H7 (cell line): ENCODE data around the gene CLEC16A. TPM values are rescaled to one million over a fixed set of nuclear protein-coding genes. Genes with fewer than 3 reads are reported as not detected.
"Not testable (repeated sequence)": the region's sequence is repeated elsewhere in the genome, so short reads cannot be mapped to it uniquely, and the experiment has no call there.

Experiments used
- DNase-seq: peaks from one replicate; pipeline ENCODE4 v3.0.0; 2012
- H3K27me3 ChIP-seq: 2 replicates; pipeline ENCODE4 v1.6.0; 2011; ENCODE audit warnings: mild to moderate bottlenecking, low read length; ENCODE audit not compliant: control insufficient read depth, insufficient read depth
- H3K36me3 ChIP-seq: replicated peaks from 2 replicates; pipeline ENCODE4 v1.5.1; 2011; ENCODE audit warnings: low read length; ENCODE audit not compliant: control insufficient read depth, insufficient read depth
- H3K4me3 ChIP-seq: 2 replicates; pipeline ENCODE4 v1.5.1; 2011; ENCODE audit warnings: low read depth, mild to moderate bottlenecking, control low read depth, low read length, moderate library complexity; ENCODE audit not compliant: insufficient read depth
- total RNA-seq: library from RNA; depleted of rRNA; stranded (reverse); fragments of >200 nt; shearing (Covaris generic); gene quantifications from 2 replicates; pipeline ENCODE4 v1.2.3, GENCODE V29; 2014

CLEC16A gene
- total RNA-seq, 1 experiment from 2014 or later: 12.0 TPM

- no peaks in the 10 kb centered on the region for H3K27me3 ChIP-seq
- H3K36me3 ChIP-seq: no peaks in the 10 kb centered on the region
- DNase-seq: no peak
- H3K4me3 ChIP-seq: no peak overlapping the region
Observed at GRCh38 chr16:11210260-11210659, 265.9 kb downstream of the CLEC16A start.

DNA sequence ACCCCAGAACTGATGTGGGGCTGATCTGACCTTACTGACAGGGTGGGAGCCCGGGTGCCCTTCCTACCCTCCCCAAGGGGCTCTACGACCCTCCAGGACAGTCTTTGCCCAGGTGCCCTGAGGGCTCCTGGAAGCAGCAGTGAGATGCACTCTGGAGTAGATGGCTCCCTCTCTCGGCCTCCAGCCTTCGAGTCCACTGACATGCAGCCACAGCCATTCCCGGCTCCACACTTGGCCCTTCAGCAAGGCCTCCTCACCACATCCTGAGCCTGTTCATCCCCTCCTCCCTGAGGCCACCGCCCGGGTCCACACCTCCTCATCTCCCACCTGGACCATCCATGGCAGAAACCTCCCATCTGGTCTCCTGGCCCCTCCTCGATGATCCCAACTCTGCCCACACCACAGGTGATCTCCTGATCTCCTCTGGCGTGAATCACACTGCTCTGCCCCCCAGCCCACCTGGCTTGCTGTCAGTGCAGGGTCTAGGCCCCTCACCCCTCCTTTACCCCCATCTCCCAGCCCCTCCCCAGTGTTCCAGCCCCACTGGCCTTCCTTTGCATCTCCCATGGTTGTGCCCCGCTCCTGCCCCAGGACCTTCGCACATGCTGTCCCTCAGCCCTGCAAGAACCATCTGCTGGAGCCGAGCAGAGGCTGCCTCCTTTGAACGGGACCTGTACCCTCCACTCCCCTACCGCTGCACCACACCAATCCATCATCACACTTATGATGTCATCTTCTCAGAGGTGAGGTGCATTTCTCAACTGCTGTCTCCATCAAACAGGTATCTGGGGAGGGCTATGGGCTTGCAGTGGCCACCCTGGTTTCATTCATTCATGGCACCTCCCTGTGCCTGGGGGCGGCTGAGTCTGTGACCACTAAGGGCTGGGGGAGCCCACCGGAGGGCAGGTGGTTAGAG is 267.0 kb downstream of the CLEC16A start:
- no peaks in the 10 kb centered on the region for H3K27me3 ChIP-seq
- H3K4me3 ChIP-seq: no peak overlapping the region
- no peak for DNase-seq
- H3K36me3 ChIP-seq: no peaks in the 10 kb centered on the region

GRCh38 chr16:11211977-11212797 is 267.8 kb downstream of the CLEC16A start:
- H3K36me3 ChIP-seq: no peaks in the 10 kb centered on the region
- no peaks in the 10 kb centered on the region for H3K27me3 ChIP-seq
- peak; percentile 63 for DNase-seq
- no peak overlapping the region for H3K4me3 ChIP-seq

DNA sequence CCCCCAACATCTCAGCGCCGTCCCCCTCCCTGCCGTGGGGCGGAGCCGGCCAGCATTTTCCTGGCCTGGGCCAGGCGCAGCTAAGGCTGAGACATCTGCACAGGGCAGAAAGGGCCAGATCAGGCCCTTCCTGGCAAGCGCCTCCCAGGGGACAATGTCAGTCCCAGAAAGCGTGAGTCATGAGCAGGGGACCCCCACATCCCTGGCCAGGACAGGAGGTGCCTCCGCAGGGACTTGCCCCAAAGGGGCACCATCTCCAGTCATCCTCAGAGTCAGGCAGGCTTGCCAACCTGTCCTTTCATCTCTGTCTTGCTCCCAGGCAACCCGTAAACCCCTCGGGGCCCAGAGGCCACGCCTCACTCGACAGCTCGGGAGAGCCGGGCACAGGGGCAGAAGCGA is 268.4 kb downstream of the CLEC16A start:
- H3K36me3 ChIP-seq: no peaks in the 10 kb centered on the region

GRCh38 chr16:11213373-11213772 is 269.0 kb downstream of the CLEC16A start:
- H3K27me3 ChIP-seq: no peaks in the 10 kb centered on the region
- H3K4me3 ChIP-seq: no peak overlapping the region
- no peaks in the 10 kb centered on the region for H3K36me3 ChIP-seq
- DNase-seq: no peak

More for the DNA sequence above, 268.4 kb downstream of the CLEC16A start:
- no peak overlapping the region for H3K4me3 ChIP-seq
- H3K27me3 ChIP-seq: no peaks in the 10 kb centered on the region
- DNase-seq: no peak

GRCh38 chr16:11213799-11214198 is 269.4 kb downstream of the CLEC16A start:
- DNase-seq: no peak

GRCh38 chr16:11215935-11216556 is 271.7 kb downstream of the CLEC16A start:
- H3K4me3 ChIP-seq: no peak overlapping the region
- DNase-seq: no peak
- H3K27me3 ChIP-seq: no peaks in the 10 kb centered on the region
- H3K36me3 ChIP-seq: no peaks in the 10 kb centered on the region

More at GRCh38 chr16:11213799-11214198, 269.4 kb downstream of the CLEC16A start:
- no peaks in the 10 kb centered on the region for H3K27me3 ChIP-seq
- no peaks in the 10 kb centered on the region for H3K36me3 ChIP-seq
- no peak overlapping the region for H3K4me3 ChIP-seq

DNA sequence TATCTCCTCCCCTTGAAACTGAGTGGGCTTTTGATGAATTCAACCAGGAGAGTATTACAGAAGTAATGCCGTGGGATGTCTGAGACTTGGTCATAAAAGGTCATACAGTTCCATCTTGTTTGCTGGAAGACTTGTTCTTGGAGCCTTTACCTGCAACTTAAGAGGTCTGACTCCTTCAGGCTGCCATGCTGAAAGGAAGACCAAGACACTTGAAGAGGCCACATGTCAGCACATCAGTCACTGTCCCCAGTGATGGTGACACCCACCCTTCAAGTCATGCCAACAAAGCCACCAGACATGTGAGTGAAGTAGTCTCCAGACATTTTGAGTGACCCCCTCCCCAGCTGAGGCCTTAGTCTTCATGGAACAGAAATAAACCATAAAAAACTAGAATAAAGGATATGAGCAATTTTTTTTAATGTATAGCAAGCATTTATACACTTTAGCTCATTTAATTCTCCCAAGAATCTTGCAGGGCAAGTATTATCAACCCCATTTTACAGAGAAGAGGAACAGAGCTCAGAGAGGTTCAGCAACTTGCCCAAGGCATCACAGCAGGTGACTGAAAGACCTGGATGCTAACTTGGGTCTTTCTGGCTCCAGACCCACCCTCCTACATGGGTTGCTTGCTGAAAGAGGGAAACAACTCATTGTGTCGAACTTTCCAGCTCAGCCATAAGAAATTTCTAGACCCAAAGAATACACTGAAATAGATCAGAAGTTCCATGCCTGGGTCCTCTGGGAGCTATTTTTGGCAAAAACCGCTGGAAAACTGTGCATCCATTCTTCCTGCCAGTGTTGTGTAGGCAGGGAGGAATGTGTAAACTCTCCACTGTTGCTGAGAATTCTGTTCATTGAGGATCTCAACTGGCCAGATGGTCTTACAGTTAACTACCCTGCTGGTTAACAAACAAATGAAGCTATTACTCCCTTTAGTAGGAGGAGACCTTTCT is 273.6 kb downstream of the CLEC16A start:
- Histone ChIP-seq H3K4me3 (no peak overlapping the region), H3K27me3 (no peaks in the 10 kb centered on the region), H3K36me3 (no peaks in the 10 kb centered on the region)
- no peak for DNase-seq

GRCh38 chr16:11218604-11218962 is 274.2 kb downstream of the CLEC16A start:
- no peaks in the 10 kb centered on the region for H3K27me3 ChIP-seq
- H3K36me3 ChIP-seq: no peaks in the 10 kb centered on the region
- no peak for DNase-seq
- no peak overlapping the region for H3K4me3 ChIP-seq

- H3K4me3 ChIP-seq: no peak overlapping the region
- H3K27me3 ChIP-seq: no peaks in the 10 kb centered on the region
- no peak for DNase-seq
- no peaks in the 10 kb centered on the region for H3K36me3 ChIP-seq
Observed at GRCh38 chr16:11219178-11219577, 274.8 kb downstream of the CLEC16A start.

- DNase-seq, H3K4me3 ChIP-seq, H3K36me3 ChIP-seq, H3K27me3 ChIP-seq: not testable (repeated sequence)
Observed at GRCh38 chr16:11220507-11220906, 276.1 kb downstream of the CLEC16A start.

DNA sequence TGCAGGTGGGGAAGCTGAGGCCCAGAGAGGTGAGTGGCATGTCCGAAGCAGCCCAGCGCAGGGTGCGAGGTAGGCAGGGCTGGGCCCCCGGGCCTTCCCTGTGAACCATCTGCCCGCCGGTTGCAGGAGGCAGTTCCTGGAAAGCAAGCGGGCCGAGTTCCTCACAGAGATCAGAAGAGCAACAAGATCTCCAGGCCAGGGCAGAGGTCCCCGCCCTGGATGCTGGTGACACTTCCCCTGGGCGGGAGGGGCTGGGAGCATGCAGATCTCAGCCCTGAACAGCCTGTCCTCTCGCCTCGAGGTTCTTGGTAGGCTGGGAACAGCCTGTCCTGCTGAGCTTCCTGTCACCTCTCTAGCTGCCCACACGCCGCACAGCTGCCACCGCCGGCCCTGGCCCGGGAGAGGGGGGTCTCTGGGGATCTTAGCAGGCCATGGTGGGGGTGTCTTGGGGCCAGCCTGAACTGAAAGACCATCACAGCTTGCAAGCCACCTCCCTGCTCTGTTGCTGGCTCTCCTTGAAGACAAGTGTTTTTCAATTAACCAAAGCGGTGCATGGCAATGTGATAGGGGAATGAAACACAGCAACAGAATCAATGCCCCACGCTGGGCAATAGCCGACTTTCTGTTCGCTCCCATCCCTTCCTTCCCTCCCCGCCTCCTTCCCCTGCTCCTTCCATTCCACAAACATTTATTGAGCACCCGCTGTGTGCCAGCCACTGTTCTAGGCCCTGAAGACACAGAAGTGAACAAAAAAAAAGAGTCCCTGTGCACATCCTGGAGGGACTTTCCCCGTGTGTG is 279.9 kb downstream of the CLEC16A start:
- no peak overlapping the region for H3K4me3 ChIP-seq
- DNase-seq: peak; percentile 82
- H3K27me3 ChIP-seq: no peaks in the 10 kb centered on the region
- H3K36me3 ChIP-seq: no peaks in the 10 kb centered on the region
